ENCODE data around the gene CTU1.

CTU1 gene

DNA sequence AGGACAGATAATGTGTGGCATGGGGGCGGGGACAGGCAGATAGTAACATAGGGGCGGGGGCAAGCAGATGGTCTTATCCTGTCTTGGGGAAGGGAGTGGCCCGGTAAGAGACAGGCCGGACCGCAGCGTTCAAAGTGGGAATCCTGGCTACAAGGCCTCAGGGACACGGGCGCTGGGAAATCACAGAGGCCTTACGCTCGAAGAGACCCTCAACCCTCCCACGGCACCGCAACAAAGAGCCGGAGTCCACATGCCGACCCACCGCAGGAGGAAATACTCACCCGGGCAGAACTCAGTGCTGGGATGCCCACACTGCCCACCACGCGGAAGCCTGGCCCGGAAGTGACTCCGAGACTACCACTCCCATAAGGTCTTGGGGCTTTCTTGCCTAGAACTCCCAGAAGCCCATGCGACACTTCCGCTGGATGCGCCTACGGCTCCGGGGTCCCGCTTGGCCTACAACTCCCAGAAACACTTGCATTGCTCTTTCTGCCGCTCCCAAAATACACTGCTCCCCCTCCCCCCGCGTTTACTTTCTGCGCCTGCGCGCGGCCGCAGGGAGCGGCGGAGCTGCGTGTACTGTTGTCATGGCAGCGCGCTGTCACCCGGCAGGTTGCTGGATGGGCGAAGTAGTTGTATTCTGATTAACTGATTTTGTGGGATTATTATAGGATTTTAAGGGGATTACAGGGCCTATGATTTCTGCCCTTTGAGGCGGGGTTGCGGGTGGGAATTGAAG, at the start of gene CTU1 (continued):
- TF ChIP-seq ZSCAN30 (tag by site-specific recombination; IDR thresholded peaks at IDR 0.05): no peak
- TF ChIP-seq ZNF837 (tag by site-specific recombination; IDR thresholded peaks at IDR 0.05): no peak
- TF ChIP-seq SETDB1 (IDR thresholded peaks at IDR 0.05; ENCODE audit: insufficient read length, low read length): no peak
- TF ChIP-seq, protein P1, sequence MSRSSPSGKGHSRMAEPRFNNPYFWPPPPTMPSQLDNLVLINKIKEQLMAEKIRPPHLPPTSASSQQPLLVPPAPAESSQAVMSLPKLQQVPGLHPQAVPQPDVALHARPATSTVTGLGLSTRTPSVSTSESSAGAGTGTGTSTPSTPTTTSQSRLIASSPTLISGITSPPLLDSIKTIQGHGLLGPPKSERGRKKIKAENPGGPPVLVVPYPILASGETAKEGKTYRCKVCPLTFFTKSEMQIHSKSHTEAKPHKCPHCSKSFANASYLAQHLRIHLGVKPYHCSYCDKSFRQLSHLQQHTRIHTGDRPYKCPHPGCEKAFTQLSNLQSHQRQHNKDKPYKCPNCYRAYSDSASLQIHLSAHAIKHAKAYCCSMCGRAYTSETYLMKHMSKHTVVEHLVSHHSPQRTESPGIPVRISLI (tag by site-specific recombination; IDR thresholded peaks at IDR 0.05): no peak
- TF ChIP-seq ZNF596 (tag by site-specific recombination; IDR thresholded peaks at IDR 0.05): no peak
- TF ChIP-seq, protein P2, sequence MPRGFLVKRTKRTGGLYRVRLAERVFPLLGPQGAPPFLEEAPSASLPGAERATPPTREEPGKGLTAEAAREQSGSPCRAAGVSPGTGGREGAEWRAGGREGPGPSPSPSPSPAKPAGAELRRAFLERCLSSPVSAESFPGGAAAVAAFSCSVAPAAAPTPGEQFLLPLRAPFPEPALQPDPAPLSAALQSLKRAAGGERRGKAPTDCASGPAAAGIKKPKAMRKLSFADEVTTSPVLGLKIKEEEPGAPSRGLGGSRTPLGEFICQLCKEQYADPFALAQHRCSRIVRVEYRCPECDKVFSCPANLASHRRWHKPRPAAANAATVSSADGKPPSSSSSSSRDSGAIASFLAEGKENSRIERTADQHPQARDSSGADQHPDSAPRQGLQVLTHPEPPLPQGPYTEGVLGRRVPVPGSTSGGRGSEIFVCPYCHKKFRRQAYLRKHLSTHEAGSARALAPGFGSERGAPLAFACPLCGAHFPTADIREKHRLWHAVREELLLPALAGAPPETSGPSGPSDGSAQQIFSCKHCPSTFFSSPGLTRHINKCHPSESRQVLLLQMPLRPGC (tag by site-specific recombination; IDR thresholded peaks at IDR 0.05): no peak
- TF ChIP-seq ZNF133 (tag by site-specific recombination; IDR thresholded peaks at IDR 0.05): no peak
- TF ChIP-seq, protein P3, sequence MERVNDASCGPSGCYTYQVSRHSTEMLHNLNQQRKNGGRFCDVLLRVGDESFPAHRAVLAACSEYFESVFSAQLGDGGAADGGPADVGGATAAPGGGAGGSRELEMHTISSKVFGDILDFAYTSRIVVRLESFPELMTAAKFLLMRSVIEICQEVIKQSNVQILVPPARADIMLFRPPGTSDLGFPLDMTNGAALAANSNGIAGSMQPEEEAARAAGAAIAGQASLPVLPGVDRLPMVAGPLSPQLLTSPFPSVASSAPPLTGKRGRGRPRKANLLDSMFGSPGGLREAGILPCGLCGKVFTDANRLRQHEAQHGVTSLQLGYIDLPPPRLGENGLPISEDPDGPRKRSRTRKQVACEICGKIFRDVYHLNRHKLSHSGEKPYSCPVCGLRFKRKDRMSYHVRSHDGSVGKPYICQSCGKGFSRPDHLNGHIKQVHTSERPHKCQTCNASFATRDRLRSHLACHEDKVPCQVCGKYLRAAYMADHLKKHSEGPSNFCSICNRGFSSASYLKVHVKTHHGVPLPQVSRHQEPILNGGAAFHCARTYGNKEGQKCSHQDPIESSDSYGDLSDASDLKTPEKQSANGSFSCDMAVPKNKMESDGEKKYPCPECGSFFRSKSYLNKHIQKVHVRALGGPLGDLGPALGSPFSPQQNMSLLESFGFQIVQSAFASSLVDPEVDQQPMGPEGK (tag by site-specific recombination; IDR thresholded peaks at IDR 0.05): no peak
- TF ChIP-seq ZBTB1 (tag by site-specific recombination; IDR thresholded peaks at IDR 0.05): no peak
- peak; percentile 43; the same call in 1 of the 2 replicates for TF ChIP-seq KLF16 (tag by site-specific recombination; IDR thresholded peaks at IDR 0.05)
- TF ChIP-seq, protein P4, sequence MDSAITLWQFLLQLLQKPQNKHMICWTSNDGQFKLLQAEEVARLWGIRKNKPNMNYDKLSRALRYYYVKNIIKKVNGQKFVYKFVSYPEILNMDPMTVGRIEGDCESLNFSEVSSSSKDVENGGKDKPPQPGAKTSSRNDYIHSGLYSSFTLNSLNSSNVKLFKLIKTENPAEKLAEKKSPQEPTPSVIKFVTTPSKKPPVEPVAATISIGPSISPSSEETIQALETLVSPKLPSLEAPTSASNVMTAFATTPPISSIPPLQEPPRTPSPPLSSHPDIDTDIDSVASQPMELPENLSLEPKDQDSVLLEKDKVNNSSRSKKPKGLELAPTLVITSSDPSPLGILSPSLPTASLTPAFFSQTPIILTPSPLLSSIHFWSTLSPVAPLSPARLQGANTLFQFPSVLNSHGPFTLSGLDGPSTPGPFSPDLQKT (IDR thresholded peaks at IDR 0.05; ENCODE audit: borderline replicate concordance, low read depth, low read length): peak; percentile 85
- no peak for TF ChIP-seq ZNF366 (tag by site-specific recombination; conservative IDR thresholded peaks at IDR 0.05)
- no peak for TF ChIP-seq ZNF624 (tag by site-specific recombination; IDR thresholded peaks at IDR 0.05)
- TF ChIP-seq, protein P5, sequence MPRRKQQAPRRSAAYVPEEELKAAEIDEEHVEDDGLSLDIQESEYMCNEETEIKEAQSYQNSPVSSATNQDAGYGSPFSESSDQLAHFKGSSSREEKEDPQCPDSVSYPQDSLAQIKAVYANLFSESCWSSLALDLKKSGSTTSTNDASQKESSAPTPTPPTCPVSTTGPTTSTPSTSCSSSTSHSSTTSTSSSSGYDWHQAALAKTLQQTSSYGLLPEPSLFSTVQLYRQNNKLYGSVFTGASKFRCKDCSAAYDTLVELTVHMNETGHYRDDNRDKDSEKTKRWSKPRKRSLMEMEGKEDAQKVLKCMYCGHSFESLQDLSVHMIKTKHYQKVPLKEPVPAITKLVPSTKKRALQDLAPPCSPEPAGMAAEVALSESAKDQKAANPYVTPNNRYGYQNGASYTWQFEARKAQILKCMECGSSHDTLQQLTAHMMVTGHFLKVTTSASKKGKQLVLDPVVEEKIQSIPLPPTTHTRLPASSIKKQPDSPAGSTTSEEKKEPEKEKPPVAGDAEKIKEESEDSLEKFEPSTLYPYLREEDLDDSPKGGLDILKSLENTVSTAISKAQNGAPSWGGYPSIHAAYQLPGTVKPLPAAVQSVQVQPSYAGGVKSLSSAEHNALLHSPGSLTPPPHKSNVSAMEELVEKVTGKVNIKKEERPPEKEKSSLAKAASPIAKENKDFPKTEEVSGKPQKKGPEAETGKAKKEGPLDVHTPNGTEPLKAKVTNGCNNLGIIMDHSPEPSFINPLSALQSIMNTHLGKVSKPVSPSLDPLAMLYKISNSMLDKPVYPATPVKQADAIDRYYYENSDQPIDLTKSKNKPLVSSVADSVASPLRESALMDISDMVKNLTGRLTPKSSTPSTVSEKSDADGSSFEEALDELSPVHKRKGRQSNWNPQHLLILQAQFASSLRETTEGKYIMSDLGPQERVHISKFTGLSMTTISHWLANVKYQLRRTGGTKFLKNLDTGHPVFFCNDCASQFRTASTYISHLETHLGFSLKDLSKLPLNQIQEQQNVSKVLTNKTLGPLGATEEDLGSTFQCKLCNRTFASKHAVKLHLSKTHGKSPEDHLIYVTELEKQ (tag by site-specific recombination; IDR thresholded peaks at IDR 0.05; ENCODE audit: borderline replicate concordance): no peak
- TF ChIP-seq, protein P6, sequence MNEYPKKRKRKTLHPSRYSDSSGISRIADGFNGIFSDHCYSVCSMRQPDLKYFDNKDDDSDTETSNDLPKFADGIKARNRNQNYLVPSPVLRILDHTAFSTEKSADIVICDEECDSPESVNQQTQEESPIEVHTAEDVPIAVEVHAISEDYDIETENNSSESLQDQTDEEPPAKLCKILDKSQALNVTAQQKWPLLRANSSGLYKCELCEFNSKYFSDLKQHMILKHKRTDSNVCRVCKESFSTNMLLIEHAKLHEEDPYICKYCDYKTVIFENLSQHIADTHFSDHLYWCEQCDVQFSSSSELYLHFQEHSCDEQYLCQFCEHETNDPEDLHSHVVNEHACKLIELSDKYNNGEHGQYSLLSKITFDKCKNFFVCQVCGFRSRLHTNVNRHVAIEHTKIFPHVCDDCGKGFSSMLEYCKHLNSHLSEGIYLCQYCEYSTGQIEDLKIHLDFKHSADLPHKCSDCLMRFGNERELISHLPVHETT (tag by site-specific recombination; IDR thresholded peaks at IDR 0.05): no peak
- TF ChIP-seq, protein P7, sequence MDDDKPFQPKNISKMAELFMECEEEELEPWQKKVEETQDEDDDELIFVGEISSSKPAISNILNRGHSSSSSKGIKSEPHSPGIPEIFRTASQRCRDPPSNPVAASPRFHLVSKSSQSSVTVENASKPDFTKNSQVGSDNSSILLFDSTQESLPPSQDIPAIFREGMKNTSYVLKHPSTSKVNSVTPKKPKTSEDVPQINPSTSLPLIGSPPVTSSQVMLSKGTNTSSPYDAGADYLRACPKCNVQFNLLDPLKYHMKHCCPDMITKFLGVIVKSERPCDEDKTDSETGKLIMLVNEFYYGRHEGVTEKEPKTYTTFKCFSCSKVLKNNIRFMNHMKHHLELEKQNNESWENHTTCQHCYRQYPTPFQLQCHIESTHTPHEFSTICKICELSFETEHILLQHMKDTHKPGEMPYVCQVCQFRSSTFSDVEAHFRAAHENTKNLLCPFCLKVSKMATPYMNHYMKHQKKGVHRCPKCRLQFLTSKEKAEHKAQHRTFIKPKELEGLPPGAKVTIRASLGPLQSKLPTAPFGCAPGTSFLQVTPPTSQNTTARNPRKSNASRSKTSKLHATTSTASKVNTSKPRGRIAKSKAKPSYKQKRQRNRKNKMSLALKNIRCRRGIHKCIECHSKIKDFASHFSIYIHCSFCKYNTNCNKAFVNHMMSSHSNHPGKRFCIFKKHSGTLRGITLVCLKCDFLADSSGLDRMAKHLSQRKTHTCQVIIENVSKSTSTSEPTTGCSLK (tag by site-specific recombination; IDR thresholded peaks at IDR 0.05): no peak
- peak; percentile 63 for TF ChIP-seq SP2 (tag by site-specific recombination; IDR thresholded peaks at IDR 0.05)
- TF ChIP-seq ZBTB20 (tag by site-specific recombination; IDR thresholded peaks at IDR 0.05): peak; percentile 48; the same call in 1 of the 2 replicates
- TF ChIP-seq HOXA7 (CRISPR knock-in tag; IDR thresholded peaks at IDR 0.05; ENCODE audit: borderline replicate concordance): no peak
- TF ChIP-seq, protein P8, sequence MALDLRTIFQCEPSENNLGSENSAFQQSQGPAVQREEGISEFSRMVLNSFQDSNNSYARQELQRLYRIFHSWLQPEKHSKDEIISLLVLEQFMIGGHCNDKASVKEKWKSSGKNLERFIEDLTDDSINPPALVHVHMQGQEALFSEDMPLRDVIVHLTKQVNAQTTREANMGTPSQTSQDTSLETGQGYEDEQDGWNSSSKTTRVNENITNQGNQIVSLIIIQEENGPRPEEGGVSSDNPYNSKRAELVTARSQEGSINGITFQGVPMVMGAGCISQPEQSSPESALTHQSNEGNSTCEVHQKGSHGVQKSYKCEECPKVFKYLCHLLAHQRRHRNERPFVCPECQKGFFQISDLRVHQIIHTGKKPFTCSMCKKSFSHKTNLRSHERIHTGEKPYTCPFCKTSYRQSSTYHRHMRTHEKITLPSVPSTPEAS (tag by site-specific recombination; IDR thresholded peaks at IDR 0.05): no peak
- TF ChIP-seq, protein P9, sequence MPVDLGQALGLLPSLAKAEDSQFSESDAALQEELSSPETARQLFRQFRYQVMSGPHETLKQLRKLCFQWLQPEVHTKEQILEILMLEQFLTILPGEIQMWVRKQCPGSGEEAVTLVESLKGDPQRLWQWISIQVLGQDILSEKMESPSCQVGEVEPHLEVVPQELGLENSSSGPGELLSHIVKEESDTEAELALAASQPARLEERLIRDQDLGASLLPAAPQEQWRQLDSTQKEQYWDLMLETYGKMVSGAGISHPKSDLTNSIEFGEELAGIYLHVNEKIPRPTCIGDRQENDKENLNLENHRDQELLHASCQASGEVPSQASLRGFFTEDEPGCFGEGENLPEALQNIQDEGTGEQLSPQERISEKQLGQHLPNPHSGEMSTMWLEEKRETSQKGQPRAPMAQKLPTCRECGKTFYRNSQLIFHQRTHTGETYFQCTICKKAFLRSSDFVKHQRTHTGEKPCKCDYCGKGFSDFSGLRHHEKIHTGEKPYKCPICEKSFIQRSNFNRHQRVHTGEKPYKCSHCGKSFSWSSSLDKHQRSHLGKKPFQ (tag by site-specific recombination; IDR thresholded peaks at IDR 0.05): no peak
- no peak for TF ChIP-seq GFI1B (tag by site-specific recombination; IDR thresholded peaks at IDR 0.05)
- no peak for TF ChIP-seq GLI2 (tag by site-specific recombination; IDR thresholded peaks at IDR 0.05; ENCODE audit: borderline replicate concordance, low read depth)
